Endodermal cell (in vitro differentiated cells): ENCODE measurements around the gene CENPP. TPM values are rescaled to one million over a fixed set of nuclear protein-coding genes. Genes with fewer than 3 reads are reported as not detected.
A peak's percentile ranks its signal among the peaks of the same experiment; 100 is the strongest.

Source experiments
- DNase-seq: peaks from one replicate; pipeline ENCODE4 v3.0.0-alpha.2; 2017
- H3K27ac ChIP-seq: 2 replicates; pipeline ENCODE4 v1.5.1; 2013; ENCODE audit warnings: mild to moderate bottlenecking, low read depth, low read length, moderate library complexity
- H3K27me3 ChIP-seq: 2 replicates; pipeline ENCODE4 v1.6.1; 2013; ENCODE audit warnings: mild to moderate bottlenecking, low read length, moderate library complexity; ENCODE audit not compliant: insufficient read depth, control insufficient read depth, poor library complexity, severe bottlenecking
- H3K36me3 ChIP-seq: 2 replicates; pipeline ENCODE4 v1.7.0; 2013; ENCODE audit warnings: mild to moderate bottlenecking, low read length, moderate library complexity; ENCODE audit not compliant: control insufficient read depth, insufficient read depth
- H3K4me1 ChIP-seq: one replicate; pipeline ENCODE4 v1.7.0; 2013; ENCODE audit warnings: low read length; ENCODE audit not compliant: control insufficient read depth, insufficient read depth
- H3K4me3 ChIP-seq: 2 replicates; pipeline ENCODE4 v1.5.1; 2013; ENCODE audit warnings: mild to moderate bottlenecking, low read length, moderate library complexity
- H3K9ac ChIP-seq: 2 replicates; pipeline ENCODE4 v1.6.1; 2013; ENCODE audit warnings: mild to moderate bottlenecking, low read length, moderate library complexity; ENCODE audit not compliant: poor library complexity, severe bottlenecking; ENCODE audit errors: extremely low read depth
- H3K9me3 ChIP-seq: 2 replicates; pipeline ENCODE4 v1.6.1; 2013; ENCODE audit warnings: mild to moderate bottlenecking, low read length, moderate library complexity; ENCODE audit not compliant: control insufficient read depth
- H3K27ac Mint-ChIP-seq: 2 replicates; pipeline ENCODE4 v1.8.0; 2020; ENCODE audit warnings: mixed read lengths
- H3K27me3 Mint-ChIP-seq: 2 replicates; pipeline ENCODE4 v1.8.0; 2021; ENCODE audit warnings: mild to moderate bottlenecking, mixed read lengths; ENCODE audit not compliant: insufficient read depth
- H3K36me3 Mint-ChIP-seq: 2 replicates; pipeline ENCODE4 v1.8.0; 2020; ENCODE audit warnings: low read depth, mixed read lengths
- H3K4me1 Mint-ChIP-seq: 2 replicates; pipeline ENCODE4 v1.8.0; 2020; ENCODE audit warnings: mixed read lengths
- H3K4me3 Mint-ChIP-seq: 2 replicates; pipeline ENCODE4 v1.8.0; 2020; ENCODE audit warnings: mild to moderate bottlenecking, moderate library complexity, mixed read lengths
- H3K9me3 Mint-ChIP-seq: 2 replicates; pipeline ENCODE4 v1.8.0; 2020; ENCODE audit warnings: mild to moderate bottlenecking, mixed read lengths
- WGBS, 2 experiments: methylation state at CpG; one replicate each; pipeline versions ENCODE4 v1.1.5 to v1.1.7; 2013; ENCODE audit warnings: missing lambda C conversion rate in 2 of 2, mixed read lengths in 1 of 2; ENCODE audit not compliant: insufficient coverage in 1 of 2, insufficient read length in 1 of 2; 5-methylcytosine and 5-hydroxymethylcytosine counted together
- total RNA-seq, 2 donors: library from RNA; stranded (reverse); fragmentation: NEBNext Ultra II Directional in 1 of 2; extraction: Animal tissue kit (Norgen Biotek cat#: 25700) in 1 of 2; gene quantifications; 2 replicates in 1 of 2; 3 replicates in 1 of 2; pipeline ENCODE4 v1.2.1, GENCODE V29; 2021
- TF ChIP-seq, protein P1 (sequence below): fragments of 200-600 bp; sonication (generic); conservative IDR thresholded peaks from 2 replicates; pipeline ENCODE4 v1.5.0; 2021; ENCODE audit warnings: antibody characterized with exemption, mild to moderate bottlenecking

Gene CENPP
- total RNA-seq, 2 donors from 2014 or later, result 8.2 to 9.2 TPM

DNA sequence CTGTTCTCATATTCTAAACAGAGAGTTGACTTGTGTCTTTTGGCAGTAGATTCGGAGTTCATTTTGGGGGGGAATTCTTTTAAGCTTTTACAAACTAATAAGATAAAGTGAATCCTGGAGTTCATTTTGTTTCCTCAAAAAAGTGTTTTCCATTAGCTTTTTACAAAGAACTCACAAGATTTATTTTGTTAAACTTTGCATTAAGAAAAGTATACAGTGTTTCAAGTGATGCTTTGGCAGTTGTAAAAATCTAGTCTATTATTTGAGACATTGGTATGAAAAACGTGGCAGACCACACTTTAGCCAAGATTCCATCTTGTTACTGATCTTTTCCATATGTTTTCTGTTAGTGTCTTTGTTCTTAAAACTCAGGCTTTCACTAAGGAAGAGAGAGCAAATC is 99.7 kb downstream of the CENPP start:
- H3K9me3 ChIP-seq, result no peaks in the 10 kb centered on the region
- DNase-seq, result no peak
- H3K27ac ChIP-seq, result no peak overlapping the region
- H3K27me3 ChIP-seq, result no peaks in the 10 kb centered on the region
- Mint-ChIP-seq H3K36me3 (no peaks in the 10 kb centered on the region), H3K4me1 (no peaks in the 10 kb centered on the region), H3K9me3 (no peaks in the 10 kb centered on the region), H3K4me3 (no peak overlapping the region), H3K27me3 (no peaks in the 10 kb centered on the region), H3K27ac (no peak overlapping the region)
- H3K9ac ChIP-seq, result no peak overlapping the region
- no peaks in the 10 kb centered on the region for H3K36me3 ChIP-seq
- TF ChIP-seq, protein P1, sequence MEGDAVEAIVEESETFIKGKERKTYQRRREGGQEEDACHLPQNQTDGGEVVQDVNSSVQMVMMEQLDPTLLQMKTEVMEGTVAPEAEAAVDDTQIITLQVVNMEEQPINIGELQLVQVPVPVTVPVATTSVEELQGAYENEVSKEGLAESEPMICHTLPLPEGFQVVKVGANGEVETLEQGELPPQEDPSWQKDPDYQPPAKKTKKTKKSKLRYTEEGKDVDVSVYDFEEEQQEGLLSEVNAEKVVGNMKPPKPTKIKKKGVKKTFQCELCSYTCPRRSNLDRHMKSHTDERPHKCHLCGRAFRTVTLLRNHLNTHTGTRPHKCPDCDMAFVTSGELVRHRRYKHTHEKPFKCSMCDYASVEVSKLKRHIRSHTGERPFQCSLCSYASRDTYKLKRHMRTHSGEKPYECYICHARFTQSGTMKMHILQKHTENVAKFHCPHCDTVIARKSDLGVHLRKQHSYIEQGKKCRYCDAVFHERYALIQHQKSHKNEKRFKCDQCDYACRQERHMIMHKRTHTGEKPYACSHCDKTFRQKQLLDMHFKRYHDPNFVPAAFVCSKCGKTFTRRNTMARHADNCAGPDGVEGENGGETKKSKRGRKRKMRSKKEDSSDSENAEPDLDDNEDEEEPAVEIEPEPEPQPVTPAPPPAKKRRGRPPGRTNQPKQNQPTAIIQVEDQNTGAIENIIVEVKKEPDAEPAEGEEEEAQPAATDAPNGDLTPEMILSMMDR, result no peak
- H3K4me1 ChIP-seq, result no peaks in the 10 kb centered on the region
- H3K4me3 ChIP-seq, result no peak overlapping the region
- 71 to 81% methylated on average over 1 to 2 of the region's 2 CpGs for WGBS, 2 experiments

DNA sequence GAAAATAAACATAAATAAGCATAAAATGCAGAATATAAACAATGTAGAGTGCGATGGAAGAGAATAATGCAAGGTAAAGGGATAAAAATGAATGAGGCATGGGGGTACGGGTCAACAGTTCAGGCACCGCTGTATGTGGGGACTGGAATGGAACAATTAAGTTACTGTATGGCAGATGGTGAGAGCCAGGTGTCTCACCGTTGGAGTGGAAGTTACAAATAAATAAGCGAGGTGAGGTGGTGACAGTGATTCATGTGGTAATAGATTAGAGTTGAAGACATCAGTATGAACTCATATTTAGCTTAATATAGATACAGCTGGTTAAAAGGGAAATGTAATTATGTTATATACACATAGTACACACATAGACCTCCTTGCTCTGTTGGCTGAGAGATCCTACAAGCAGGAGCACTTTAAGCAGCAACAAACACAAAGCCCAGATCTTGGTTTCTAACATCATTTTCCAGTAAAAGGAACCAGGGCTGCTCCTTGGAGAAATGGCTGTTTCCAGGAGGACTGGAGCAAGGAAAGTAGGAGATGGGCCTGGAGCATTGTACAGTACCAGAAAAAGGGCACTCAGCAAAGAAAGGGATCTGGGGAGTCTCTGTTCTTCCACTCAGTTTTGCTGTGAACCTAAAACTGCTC is 100.9 kb downstream of the CENPP start:
- no peaks in the 10 kb centered on the region for H3K36me3 Mint-ChIP-seq
- no peak overlapping the region for H3K9ac ChIP-seq
- no peak for DNase-seq
- H3K9me3 ChIP-seq, result no peaks in the 10 kb centered on the region
- no peaks in the 10 kb centered on the region for H3K27me3 ChIP-seq
- no peaks in the 10 kb centered on the region for H3K4me1 Mint-ChIP-seq
- H3K4me1 ChIP-seq, result no peaks in the 10 kb centered on the region
- H3K27ac ChIP-seq, result peak overlapping the region; percentile 7
- no peak overlapping the region for H3K4me3 Mint-ChIP-seq
- TF ChIP-seq, protein P1, result no peak
- H3K36me3 ChIP-seq, result no peaks in the 10 kb centered on the region
- H3K9me3 Mint-ChIP-seq, result no peaks in the 10 kb centered on the region
- 93 to 95% methylated on average over 3 to 5 of the region's 5 CpGs for WGBS, 2 experiments
- no peak overlapping the region for H3K27ac Mint-ChIP-seq
- no peak overlapping the region for H3K4me3 ChIP-seq
- no peaks in the 10 kb centered on the region for H3K27me3 Mint-ChIP-seq

DNA sequence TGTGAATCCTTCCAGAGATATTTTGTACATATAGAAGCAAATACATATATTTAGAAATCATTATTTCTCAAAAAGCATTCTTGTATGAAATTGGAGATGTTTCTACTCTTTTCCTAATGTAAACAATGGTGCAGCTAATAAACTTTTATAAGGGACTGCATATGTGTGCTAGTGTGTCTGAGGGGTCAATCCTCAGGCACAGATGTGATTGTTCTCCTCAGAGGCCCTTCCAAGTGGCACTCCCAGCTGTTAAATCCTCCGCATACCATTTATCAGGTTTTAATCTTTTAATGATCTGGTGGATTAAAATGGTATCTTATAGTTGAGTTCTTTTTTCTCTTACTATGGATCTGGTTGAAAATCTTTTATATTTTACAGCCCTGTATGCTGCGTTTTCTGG is 104.1 kb downstream of the CENPP start:
- 30% methylated on average over 2 of the region's 2 CpGs; no CpG with 5 or more reads in 1 of the 2 experiments for WGBS, 2 experiments
- TF ChIP-seq, protein P1, result no peak
- no peak overlapping the region for H3K4me3 Mint-ChIP-seq
- no peaks in the 10 kb centered on the region for H3K9me3 Mint-ChIP-seq
- no peak overlapping the region for H3K27ac ChIP-seq
- H3K4me3 ChIP-seq, result no peak overlapping the region
- no peak overlapping the region for H3K27ac Mint-ChIP-seq
- no peaks in the 10 kb centered on the region for H3K9me3 ChIP-seq
- no peaks in the 10 kb centered on the region for H3K27me3 Mint-ChIP-seq
- no peaks in the 10 kb centered on the region for H3K36me3 Mint-ChIP-seq
- no peak overlapping the region for H3K9ac ChIP-seq
- no peak for DNase-seq
- no peaks in the 10 kb centered on the region for H3K36me3 ChIP-seq
- H3K4me1 Mint-ChIP-seq, result no peaks in the 10 kb centered on the region
- no peaks in the 10 kb centered on the region for H3K4me1 ChIP-seq
- no peaks in the 10 kb centered on the region for H3K27me3 ChIP-seq
